NCI-H2171 (cell line): ENCODE data around the gene SPECC1.
A peak's percentile ranks its signal among the peaks of the same experiment; 100 is the strongest.
"Not testable (repeated sequence)": the region's sequence is repeated elsewhere in the genome, so short reads cannot be mapped to it uniquely, and the experiment has no call there.

Source experiments
- DNase-seq: peaks from one replicate; lab custom pipeline; 2025; lab: John Stamatoyannopoulos, UW

SPECC1 gene

GRCh38 chr17:20239776-20240175 lies 230.6 kb downstream of the SPECC1 start:
- not testable (repeated sequence) for DNase-seq

GRCh38 chr17:20241855-20242254 lies 232.7 kb downstream of the SPECC1 start:
- no peak for DNase-seq

- no peak for DNase-seq
Observed at GRCh38 chr17:20242271-20242670, 233.1 kb downstream of the SPECC1 start.

- DNase-seq: no peak
Observed at GRCh38 chr17:20243524-20243923, 234.4 kb downstream of the SPECC1 start.

GRCh38 chr17:20244671-20245070 lies 235.5 kb downstream of the SPECC1 start:
- no peak for DNase-seq

GRCh38 chr17:20246692-20247091 lies 237.5 kb downstream of the SPECC1 start:
- DNase-seq: no peak

GRCh38 chr17:20253323-20253722 lies 244.2 kb downstream of the SPECC1 start:
- no peak for DNase-seq

GRCh38 chr17:20254541-20254940 lies 245.4 kb downstream of the SPECC1 start:
- DNase-seq: no peak

GRCh38 chr17:20256144-20256543 lies 247.0 kb downstream of the SPECC1 start:
- DNase-seq: no peak

- DNase-seq: no peak
Observed at GRCh38 chr17:20257008-20257407, 247.8 kb downstream of the SPECC1 start.

GRCh38 chr17:20257798-20258197 lies 248.6 kb downstream of the SPECC1 start:
- DNase-seq: no peak

- DNase-seq: no peak
Observed at GRCh38 chr17:20259668-20260067, 250.5 kb downstream of the SPECC1 start.

GRCh38 chr17:20260268-20260667 lies 251.1 kb downstream of the SPECC1 start:
- no peak for DNase-seq

GRCh38 chr17:20262226-20263114 lies 253.3 kb downstream of the SPECC1 start:
- no peak for DNase-seq

GRCh38 chr17:20263115-20263433 lies 253.9 kb downstream of the SPECC1 start:
- DNase-seq: not testable (repeated sequence)

- DNase-seq: no peak
Observed at GRCh38 chr17:20263595-20263994, 254.4 kb downstream of the SPECC1 start.

GRCh38 chr17:20264996-20265395 lies 255.8 kb downstream of the SPECC1 start:
- DNase-seq: no peak

- peak; percentile 60 for DNase-seq
Observed at GRCh38 chr17:20266806-20267458, 257.8 kb downstream of the SPECC1 start.

GRCh38 chr17:20267459-20267842 lies 258.3 kb downstream of the SPECC1 start:
- no peak for DNase-seq

- DNase-seq: no peak
Observed at GRCh38 chr17:20270369-20270768, 261.2 kb downstream of the SPECC1 start.

- DNase-seq: no peak
Observed at GRCh38 chr17:20271011-20271610, 262.0 kb downstream of the SPECC1 start.

GRCh38 chr17:20273741-20274500 lies 264.8 kb downstream of the SPECC1 start:
- DNase-seq: no peak
